GM21447 (cell line): ENCODE data around the gene ZNF511.

Source experiments
- ATAC-seq: cut with Tn5 transposase; IDR thresholded peaks from one replicate; pipeline ENCODE4 v1.9.1; 2021; ENCODE audit not compliant: unreplicated experiment

Gene ZNF511

GRCh38 chr10:133289761-133290160 is 19.0 kb upstream of the ZNF511 start:
- ATAC-seq, result no peak

- ATAC-seq, result no peak
Observed at GRCh38 chr10:133292919-133293809, 15.6 kb upstream of the ZNF511 start.

- no peak for ATAC-seq
Observed at GRCh38 chr10:133293810-133294119, 14.9 kb upstream of the ZNF511 start.

- ATAC-seq, result no peak
Observed at GRCh38 chr10:133294189-133294588, 14.5 kb upstream of the ZNF511 start.

DNA sequence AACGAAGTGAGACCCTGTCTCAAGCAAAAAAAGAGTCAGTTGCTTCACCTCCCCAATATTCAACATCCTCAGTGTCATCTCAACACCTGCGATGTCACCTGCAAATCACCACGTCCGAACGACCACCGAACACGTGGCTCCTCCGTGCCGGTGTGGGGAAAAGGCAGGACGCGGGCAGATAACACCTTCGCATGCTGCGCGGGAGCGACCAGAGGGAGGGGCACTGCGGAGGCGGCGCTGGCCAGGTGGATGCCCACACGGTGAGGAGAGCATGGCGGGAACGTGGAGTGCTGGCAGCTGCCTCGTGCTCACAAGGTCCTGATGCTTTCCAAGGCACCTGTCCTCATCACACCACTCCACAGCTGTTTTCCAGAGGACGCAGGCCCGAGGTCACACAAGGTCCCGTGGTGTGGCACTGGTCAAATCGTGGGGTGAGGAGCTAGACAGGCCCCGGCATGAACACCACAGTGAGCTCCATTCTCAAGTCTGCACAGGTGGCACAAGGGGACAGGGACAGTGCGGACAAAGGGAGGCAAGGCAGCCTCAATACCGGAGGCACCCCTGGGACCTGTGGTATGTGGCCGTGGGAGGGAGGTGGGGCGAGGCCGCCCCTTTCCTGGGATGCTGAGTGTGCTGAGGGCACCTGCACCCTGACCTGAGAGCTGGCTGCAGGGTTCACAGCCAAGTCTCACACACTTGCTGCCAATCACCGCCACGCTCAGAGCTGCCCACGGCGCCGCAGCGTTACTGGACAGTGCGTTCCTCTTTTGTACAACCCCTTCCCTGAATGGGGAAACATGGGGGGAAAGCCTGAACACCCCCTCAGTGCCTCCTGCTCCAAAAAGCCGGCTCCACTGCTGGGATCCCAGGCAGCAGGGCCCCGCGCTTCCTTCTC is 13.0 kb upstream of the ZNF511 start:
- no peak for ATAC-seq

GRCh38 chr10:133297504-133297903 is 11.2 kb upstream of the ZNF511 start:
- ATAC-seq, result no peak

DNA sequence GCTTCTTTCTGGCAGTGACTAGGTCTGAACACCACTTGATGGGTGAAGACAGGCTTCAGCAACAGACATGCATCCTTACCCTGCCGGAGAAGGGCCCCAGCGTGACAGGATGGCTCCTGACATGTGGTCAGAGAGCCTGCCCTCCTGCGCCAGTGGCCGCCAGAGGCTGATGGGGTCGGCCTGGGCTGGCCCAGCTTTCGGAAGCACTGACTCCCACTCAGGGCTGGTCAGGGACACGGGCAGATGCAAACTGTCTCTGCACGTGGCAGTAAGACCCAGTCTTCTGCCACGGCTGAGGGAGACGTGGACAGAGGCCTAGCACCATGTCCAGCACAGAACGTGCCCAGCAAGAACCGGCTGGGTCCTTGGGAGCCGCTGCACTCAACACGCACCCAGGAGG is 10.2 kb upstream of the ZNF511 start:
- no peak for ATAC-seq

GRCh38 chr10:133299224-133299623 is 9.5 kb upstream of the ZNF511 start:
- no peak for ATAC-seq

DNA sequence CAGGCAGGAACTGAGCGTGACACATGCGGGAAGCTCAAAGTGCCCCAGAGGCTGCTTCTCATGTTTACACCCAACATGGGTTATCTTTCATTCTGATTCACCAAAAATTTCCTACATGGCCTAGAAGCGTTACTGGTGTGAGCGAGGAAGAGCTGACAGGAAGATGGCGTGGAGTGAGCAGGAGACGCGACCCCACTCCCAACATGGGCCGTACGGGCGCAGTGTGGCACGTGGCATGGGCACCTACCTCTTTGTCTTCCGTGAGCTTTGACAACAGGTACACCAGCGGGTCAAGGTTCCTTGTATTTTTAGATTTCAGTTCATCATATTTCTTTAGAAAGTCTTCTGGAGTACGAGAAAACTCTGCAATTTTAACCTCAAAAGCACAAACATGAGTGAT is 9.0 kb upstream of the ZNF511 start:
- ATAC-seq, result no peak

DNA sequence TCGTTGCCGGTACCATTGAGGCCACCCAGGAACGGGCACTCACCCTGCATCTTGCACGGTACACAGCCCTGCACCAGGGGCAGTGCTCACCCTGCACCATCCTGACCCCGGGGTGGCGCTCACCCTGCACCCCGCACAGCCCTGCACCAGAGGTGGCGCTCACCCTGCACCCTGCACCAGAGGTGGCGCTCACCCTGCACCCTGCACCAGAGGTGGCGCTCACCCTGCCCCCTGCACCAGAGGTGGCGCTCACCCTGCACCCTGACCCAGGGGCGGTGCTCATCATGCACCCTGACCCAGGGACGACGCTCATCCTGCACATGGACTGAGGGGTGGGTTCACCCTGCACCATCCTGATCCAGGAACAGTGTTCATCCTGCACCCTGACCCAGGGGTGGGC is 6.5 kb upstream of the ZNF511 start:
- ATAC-seq, result no peak

- no peak for ATAC-seq
Observed at GRCh38 chr10:133303206-133303605, 5.5 kb upstream of the ZNF511 start.

DNA sequence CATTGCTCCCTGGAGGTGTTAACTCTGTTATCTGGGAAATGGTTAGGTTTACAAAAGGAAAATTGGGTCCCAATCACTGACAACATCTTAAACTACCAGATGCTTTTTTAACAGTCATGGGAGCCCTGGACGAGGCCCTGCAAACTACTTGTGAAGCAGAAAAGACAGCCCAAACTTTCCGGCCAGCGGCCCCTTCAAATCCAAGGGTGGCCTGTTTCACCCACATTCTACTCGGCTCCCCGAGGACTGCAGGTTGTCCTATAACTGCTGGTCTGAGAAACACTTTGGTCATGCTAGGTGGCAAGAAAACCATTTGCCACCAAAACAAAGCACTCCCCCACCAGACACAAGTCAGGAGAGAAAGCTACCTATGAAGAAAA is 2.6 kb upstream of the ZNF511 start:
- no peak for ATAC-seq

DNA sequence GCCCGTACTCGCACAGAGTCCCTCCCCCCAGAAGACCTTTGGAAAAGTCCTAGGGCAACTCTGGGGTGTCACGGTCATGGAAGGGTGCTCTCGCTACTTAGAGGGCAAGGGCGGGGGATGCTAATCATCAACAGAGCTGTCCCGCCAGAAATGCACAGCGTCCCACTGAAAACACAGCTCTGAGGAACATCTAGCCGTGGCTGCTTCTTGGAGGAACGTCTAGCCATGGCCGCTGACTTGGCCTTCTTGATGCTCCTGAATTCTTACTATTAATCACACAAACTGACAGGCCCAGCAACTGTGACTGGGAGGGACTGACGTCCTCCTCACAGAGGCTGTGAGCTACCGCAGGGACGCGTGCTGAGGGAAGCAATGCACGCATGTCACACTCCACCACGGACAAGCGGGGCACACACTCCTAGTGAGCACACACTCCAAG is 1.8 kb upstream of the ZNF511 start:
- no peak for ATAC-seq

GRCh38 chr10:133307776-133308420 is 816 bp upstream of the ZNF511 start:
- peak; percentile 46 for ATAC-seq

- peak; percentile 72 for ATAC-seq
Observed at GRCh38 chr10:133309100-133309719, 496 bp downstream of the ZNF511 start.

GRCh38 chr10:133309720-133310398 is 1.1 kb downstream of the ZNF511 start:
- ATAC-seq, result no peak

GRCh38 chr10:133310399-133310755 is 1.7 kb downstream of the ZNF511 start:
- ATAC-seq, result no peak

DNA sequence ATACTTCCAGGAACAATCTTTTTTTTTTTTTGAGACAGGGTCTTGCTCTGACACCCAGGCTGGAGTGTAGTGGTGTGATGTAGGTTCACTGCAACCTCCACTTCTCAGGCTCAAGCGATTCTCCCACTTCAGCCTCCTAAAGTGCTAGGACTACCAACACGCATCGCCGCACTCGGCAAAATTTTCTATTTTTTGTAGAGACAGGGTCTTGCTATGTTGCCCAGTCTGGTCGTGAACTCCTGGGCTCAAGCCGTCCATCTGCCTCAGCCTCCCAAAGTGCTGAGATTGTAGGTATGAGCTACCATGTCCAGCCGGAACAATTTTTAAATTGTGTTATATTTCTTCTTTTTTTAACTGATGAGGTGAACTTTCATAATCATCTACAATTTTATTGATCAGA is 2.1 kb downstream of the ZNF511 start:
- ATAC-seq, result no peak

GRCh38 chr10:133311570-133311969 is 2.9 kb downstream of the ZNF511 start:
- no peak for ATAC-seq

GRCh38 chr10:133312016-133312768 is 3.5 kb downstream of the ZNF511 start:
- no peak for ATAC-seq
